HG03469 (cell line): ENCODE data around the gene ISYNA1.
"Not testable (repeated sequence)": the region's sequence is repeated elsewhere in the genome, so short reads cannot be mapped to it uniquely, and the experiment has no call there.

ENCODE experiments used
- ATAC-seq: cut with Tn5 transposase; IDR thresholded peaks from one replicate; pipeline ENCODE4 v1.9.1; 2021; ENCODE audit warnings: mild to moderate bottlenecking, moderate library complexity, moderate number of reproducible peaks; ENCODE audit not compliant: unreplicated experiment

The ISYNA1 gene

DNA sequence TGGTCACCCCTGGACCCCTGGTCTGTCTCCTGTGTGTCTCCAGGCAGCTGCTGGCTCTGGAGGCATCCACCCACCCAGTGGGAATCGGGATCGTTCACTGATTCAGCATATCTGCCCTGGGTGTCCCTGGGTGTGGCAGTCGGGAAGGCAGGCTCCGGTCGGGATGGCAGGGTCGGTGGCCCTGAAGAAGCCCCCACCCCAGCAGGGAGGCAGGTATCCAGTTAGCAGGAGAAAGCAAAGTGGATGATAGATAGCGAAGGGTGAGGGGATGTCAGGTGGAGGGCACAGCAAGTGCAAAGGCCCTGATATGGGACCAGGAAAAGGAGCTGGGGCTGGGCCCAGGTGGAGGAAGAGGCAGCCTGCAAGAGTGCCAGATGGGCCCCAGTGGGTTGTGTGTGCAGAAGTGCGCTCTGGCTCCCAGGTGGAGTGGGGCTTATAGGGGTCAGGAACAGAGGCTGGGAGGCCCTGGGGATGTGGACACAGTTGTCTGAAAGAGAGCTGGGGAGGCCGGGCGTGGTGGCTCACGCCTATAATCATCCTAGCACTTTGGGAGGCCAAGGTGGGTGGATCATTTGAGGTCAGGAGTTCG is 16.5 kb downstream of the ISYNA1 start:
- ATAC-seq, result no peak

DNA sequence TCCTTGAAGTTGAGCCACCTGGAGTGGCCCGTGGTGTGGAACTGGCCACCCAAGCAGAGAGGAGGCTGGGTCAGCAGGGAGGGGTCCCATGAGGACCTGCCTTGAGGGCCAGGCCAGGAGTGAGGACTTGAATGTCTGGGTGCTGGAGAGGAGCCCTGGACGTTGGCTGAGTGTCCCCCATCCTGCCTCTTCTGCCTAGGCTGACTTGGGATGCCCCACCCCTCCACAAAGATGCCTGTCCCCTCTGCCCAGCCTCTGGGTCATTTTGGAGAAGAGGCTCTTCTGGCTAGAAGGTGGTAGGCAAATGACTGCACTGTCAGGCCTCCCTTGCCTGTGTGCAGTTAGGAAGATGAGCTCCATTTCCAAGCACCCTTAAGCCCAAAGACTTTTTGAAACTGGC is 17.0 kb downstream of the ISYNA1 start:
- ATAC-seq, result no peak

DNA sequence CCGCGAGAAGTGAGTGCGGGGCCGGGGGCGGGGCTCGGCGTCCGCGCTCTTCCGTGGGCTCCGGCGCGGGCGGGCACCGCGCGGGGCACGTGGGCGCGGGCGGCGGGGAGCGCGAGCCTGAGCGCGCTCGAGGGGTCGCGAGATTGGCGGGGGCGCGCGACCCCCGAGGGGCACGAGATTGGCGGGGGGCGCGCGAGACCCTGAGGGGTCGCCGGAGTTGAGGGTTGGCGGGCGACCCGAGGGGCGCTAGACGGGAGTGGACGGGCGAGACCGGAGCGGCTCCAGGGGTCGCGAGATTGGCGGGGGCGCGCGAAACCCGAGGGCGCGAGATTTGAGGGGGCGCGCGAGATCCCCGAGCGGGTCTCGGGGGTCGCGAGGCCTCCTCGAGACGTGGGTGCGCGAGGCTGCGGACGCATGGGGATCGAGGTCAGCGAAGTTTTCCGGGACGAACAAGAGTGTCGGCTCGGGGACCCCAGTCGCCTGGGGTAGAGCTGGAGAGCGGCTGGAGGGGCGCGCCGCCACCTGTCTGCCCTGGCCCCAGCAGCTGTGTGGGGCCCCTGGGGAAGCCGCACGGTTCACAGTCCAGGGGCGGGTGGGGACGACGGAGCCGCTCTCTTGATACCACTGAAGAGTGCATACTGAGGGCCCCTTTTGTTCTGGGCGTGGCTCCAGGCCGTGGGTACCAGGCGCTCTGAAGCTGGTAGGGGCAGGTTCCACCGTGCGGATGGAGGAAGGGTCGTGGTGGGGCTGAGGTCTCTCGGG is 18.1 kb downstream of the ISYNA1 start:
- no peak for ATAC-seq

DNA sequence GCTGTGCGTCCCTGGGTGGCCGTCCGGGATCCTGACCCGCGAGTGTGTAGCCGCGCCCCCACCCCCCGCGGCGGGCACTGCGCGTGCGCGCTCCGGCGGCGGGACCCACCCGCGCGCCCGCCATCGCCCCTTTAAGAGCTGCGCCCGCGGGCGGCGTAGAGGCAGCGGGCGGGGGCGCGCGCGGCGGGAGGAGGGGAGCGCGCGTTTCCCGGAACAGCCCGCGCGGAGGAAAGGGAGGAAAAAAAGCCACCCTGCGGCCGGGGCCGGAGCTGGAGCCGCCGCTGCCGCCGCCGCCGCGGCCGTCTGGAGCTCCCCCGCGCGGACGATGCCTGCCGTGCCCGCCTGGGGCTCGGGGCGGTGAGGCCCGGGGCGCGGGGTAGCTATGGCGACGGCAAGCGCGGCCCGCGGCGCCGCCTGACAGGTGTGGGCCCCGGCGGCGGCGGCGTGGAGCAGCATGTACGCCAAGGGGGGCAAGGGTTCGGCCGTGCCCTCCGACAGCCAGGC is 18.7 kb downstream of the ISYNA1 start, which contains the start of gene SSBP4:
Gene SSBP4 (plus strand): TSS at position 204 of the 504 bp plus-strand sequence. CDS start 251 bp downstream, at position 455.
- ATAC-seq, result no peak

DNA sequence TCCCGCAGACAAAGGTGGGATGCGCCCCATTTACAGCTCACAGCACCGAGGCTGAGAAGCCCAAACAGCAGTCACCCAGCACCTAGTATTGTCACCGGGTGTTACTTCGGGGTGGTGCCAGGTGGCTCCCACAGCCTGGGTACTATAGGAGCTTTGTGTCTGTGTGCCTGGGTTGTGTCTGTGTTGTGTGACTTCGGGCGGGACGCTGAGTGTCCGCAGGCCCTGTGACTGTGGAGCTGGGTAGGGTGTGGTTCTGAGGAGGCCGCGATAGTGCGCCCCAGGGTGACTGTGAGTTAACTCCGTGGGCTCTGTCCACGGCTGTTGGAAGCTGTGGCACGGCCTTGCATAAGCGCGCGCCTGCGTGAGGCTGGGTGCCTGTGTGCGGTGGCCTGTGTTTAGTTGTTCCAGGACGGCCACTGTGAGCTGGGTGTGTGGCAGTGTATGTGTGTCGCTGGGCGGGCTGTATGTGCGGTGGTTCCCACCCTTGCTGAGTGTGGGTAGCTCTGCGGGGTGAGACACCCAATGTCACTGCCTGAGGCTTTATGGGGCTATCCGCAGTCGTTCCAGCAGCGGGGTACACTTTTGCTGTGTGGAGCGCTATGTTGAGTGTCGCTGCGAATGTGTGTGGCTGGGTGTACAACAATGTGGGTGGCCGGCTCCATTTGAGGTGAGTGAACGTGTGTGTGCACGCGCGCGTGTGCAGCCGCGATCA is 19.3 kb downstream of the ISYNA1 start:
- ATAC-seq, result no peak

DNA sequence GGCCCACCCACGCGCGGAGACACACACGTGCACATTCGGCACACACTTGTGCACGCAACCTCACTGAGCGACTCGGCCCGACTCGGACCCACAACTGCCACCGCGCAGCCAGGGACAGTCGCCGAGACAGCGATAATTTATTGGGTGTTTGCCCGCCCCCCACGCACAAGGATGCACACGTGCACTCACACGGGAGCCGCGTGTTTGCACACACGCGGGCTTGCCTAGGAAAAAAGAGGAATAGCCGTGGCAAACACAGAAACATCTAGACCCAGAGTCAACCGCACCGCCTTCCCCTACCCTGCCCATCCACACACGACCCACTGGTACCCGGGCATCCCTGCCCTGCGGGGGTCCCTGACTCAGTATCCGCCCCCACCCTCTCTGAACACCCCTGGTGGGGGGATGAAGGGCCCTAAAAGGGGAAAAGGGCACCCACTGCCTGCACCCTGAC is 19.9 kb downstream of the ISYNA1 start:
- ATAC-seq, result no peak

DNA sequence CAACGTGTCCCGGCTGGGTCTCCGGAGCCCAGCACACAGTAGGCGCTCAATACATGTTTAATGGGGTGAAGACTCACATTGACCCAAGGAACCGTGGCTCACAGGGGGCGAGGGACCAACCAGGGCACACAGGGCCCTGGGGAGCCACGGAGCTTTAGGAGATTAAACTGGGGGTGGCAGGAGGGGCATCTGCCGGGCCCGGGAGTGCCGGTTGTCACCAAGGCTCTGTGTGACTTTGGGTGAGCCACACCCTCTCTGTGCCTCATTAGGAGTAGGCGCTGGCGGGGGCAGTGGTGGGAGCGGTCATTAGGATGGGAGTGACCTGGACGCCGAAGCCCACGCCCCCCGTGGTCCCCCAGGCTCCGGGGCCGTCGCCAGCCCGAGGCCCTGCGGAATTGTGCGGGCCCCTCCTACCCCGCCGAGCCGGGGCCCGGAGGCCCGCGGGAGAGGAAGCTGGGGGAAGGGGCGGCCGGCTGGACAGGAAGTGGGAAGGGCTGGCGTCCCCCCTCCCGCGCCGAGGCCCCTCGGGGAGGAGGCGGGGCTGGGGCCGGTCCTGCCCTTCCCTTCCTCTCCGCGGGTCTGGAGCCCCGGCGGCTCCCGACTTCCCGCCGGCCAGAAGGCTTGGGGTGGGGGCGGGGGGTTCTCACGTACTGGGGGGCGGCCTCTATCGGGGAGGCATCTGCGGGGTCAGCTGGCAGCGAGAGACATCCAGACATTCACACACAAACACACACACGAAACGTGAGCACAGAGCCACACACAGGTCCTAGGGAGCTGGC is 20.5 kb downstream of the ISYNA1 start:
- no peak for ATAC-seq

DNA sequence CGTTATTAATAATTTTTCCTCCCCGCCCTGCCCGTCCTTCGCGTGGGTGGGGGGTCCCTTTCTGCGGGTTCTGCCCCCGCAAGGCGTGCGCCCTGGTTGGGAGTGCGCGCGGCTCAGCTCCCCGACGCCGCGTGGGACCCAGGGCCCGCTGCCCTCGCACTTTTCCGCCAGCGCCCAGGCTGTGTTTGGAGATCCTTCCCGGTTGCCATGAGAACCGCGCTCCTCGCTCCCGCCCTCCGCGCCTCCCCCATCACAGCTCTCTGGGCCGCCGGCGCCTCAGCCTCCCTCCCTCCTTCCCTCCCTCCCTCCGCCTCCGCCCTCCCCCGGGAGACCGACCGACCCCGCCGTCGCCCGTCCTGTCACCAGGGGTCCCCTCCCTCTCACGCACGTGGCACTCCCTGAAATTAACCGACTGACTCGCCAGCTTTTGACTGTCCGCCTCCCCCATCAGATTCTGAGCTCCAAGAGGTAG is 21.1 kb downstream of the ISYNA1 start:
- ATAC-seq, result no peak

DNA sequence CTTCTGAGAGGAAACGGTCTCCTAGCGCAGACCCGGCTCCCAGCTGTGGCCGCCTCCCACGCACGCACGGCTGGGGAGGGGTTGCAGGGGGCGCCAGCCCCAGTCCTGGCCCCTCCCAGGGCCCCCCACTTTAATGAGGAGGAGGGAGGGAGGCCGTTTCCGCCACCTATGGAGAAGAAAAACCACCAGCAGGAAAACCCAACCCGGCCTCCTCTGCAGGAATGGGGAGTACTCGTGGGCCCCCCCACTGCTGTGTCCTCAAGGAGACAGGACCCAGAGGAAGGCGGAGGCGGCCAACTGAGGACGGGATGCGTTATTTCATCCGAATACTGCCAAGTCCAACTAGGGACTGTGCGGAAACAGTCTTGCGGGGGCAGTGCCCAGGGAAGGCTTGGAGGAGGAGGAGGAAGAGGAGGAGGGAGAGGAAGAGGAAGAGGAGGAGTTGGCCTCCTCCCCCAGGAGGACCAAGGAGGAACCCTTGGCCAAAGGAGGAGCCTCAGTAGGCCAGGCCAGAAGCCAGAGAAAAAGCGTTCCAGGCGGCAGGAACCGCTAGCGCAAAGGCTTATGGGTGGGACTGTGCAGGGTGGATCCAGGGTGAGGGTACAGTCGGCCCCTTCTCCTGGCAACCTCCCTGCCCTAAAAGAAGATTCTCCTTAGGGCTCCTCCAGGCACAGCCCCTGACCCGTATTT is 22.6 kb downstream of the ISYNA1 start:
- ATAC-seq, result no peak

DNA sequence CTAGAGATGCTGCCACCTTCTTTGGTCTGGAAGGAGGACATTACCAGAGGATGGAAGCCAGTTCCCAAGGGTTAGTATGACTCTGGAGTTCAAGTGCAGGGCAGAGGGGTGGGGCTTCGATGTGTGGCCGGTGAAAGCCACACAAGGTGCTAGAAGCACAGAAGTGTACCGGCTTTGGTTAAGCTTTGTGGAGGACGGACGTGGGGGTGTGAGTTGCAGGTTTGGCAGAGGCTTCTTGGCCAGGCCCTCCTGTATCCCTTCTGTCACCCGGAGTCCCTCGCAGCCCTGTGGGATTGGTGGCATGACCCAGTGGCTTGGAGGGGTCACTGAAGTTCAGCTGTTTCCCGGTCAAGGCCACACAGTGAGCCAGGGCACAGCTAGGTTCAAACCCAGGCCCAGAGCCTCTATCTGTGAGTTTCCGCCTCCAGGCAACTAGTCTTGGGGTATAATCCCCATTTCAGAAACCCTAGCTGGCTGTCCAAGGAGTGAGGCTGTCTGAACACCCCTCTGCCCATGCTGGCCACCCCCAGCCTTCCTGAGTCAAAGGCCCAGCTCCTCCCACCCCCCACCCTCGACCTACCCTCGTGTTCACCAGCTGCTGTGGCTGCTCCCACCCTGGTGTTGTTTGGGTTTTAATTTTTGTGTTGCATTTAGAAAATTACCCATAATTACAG is 23.3 kb downstream of the ISYNA1 start:
- ATAC-seq, result no peak

DNA sequence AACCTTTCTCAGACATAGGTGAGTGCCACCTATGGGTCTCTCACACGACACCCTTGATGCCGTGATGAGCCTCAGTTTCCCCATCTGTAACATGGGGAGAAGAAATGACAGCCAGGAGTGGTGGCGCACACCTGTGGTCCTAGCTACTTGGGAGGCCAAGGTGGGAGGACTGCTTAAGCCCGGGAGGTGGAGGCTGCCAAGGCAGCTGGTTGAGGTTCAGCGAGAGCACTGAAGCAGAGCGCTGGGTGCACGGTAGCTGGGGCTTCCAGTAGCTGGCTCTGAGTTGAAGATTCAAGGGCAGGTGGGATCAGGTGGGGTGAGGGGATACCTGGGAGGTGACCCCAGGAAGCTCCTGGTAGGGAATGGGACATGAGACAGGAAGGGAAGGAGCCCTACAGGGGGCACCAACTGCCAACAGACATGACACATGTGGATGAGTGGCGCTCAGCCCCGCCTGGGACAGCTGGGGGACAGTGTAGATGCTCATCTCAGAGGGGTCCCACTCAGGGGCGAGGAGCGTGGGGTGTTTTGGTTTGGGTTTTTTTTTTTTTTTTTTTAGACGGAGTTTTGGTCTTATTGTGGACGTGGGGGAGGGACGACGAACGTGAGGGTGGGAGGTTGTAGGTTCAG is 25.2 kb downstream of the ISYNA1 start:
- no peak for ATAC-seq

DNA sequence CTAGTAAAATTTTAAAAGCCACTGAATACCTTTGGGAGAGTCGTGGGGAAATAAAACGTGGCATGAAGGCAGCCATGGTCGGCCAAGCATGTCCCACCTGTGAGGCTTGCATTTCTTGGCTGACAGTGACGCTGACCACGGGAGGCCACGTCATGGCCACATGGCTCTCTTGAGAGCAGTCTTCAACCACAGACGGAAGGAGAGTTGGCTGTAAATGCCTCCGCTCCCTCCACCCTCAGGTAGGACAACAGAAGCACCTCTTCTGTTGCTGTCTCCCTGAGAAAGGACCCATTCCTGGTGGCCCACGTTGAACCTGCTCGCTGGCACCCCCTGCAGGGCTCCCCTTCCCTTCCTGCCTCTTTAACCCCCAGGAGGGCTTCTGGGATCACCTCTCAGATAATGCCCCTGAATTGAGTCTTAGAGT is 29.9 kb downstream of the ISYNA1 start:
- peak; percentile 44 for ATAC-seq

DNA sequence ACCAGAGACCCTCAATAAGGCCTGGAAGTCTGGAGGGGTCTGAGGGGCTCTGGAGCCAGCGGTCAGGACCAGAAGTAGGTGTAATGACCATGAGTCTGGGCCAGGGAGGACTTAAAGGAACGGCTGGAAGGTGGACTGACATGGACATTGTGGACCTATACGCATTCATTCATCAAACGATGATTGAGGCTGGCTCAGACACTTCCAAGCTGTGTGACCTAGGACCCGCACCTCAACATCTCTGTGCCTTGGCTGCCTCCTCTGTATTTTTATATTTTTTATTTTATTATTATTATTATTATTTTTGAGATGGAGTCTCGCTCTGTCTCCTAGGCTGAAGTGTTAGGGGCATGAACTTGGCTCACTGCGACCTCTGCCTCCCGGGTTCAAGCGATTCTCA is 31.2 kb downstream of the ISYNA1 start:
- ATAC-seq, result no peak

DNA sequence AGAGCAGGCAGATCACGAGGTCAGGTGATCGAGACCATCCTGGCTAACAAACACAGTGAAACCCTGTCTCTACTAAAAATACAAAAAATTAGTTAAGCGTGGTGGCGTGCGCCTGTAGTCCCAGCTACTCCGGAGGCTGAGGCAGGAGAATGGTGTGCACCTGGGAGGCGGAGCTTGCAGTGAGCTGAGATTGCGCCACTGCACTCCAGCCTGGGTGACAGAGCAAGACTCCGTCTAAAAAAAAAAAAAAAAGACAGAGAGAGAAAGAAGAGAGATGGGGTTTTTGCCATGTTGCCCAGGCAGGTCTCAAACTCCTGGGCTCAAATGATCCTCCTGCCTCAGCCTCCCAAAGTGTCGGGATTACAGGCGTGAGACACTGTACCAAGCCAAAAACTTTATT is 32.2 kb downstream of the ISYNA1 start:
- not testable (repeated sequence) for ATAC-seq

DNA sequence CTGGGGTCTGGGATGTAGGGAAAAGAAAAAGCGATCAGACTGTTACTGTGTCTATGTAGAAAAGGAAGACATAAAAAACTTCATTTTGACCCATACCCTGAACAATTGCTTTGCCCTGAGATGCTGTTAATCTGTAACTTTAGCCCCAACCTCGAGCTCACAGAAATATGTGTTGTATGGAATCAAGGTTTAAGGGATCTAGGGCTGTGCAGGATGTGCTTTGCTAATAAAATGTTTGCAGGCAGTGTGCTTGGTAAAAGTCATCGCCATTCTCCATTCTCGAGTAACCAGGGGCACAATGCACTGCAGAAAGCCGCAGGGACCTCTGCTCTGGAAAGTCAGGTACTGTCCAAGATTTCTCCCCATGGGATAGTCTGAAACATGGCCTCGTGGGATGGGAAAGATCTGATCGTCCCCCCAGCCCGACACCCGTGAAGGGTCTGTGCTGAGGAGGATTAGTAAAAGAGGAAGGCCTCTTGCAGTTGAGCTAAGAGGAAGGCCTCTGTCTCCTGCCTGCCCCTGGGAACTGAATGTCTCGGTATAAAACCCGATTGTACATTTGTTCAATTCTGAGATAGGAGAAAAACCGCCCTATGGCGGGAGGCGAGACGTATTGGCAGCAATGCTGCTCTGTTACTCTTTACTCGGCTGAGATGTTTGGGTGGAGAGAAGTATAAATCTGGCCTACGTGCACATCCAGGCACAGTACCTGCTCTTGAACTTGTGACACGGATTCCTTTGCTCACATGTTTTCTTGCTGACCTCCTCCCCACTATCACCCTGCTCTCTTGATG is 35.3 kb downstream of the ISYNA1 start:
- not testable (repeated sequence) for ATAC-seq

DNA sequence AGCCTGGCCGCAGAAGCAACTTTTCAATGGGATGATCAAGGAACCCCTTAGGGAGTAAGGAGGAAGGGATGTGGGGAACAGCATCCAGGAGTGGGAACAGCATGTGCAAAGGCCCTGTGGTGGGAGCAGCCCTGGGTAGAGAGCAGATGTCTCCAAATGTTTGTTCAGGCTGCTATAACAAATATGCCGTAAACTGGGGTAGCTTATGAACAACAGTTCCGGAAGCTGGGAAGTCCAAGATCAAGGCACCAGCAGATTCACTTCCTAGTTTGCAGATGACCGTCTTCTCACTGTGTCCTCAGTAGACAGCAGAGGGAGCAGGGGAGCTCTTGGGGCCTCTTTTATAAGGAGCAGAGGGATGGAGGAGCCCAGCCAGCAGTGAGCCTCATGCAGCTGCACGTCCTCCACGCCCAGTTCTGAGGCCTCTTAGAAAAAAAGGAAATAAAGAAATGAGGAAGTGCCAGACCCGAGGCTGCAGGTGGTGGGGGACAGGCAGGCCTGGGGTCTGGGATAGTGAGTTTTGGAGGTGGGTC is 36.3 kb downstream of the ISYNA1 start:
- ATAC-seq, result no peak

DNA sequence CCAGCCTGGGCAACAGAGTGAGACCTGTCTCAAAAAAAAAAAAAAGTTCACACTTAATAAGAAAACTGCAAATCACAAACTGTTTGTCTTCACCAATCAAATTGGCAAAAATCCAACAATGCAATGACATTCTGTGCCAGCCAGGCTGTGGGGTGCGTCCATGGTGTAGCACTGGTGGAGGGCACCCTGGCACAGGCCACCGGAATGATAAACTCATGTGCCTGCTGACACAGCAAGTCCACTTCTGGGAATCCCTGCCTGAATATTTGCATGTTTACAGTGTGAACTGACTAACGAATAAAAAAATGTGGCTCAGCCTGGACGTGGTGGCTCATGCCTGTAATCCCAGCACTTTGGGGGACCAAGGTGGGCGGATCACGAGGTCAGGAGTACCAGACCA is 38.9 kb downstream of the ISYNA1 start:
- no peak for ATAC-seq
